ENCODE data around the gene LTO1.
A peak's percentile ranks its signal among the peaks of the same experiment; 100 is the strongest.
"Not testable (repeated sequence)": the region's sequence is repeated elsewhere in the genome, so short reads cannot be mapped to it uniquely, and the experiment has no call there.

The LTO1 gene

DNA sequence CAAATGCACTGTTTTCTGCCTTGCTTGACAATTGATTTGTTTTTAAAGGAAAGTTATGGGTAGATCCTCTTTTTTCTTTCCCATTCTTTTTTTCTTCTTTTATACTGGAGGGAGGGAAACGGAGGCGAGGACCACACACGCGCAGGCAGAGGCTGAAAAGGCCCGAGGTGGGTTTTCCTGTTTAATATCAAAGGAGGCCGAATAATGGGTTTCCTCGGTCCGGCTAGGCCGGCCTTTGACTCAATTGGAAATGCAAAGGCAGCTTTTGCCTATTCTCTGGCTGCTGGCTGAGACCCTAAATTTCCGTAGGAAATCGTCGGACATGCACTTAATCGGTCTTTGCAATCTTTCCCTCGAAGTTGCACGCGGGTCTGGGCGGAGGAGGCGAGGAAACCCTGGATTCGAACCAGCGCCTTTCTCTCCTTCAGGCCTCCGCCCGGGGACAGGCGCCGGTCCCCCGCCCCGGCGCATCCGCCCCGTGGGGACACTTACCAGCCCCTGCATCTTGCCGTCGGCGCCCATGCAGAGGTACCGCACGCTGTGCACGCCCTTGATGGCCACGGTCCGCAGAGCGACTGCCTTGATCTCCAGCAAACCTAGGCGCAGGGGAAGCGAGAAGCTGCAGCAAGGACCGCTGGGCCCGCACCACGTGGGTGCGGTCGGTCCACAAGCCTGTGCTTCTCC is 27.8 kb upstream of the LTO1 start:
- in situ Hi-C loops (cut with HindIII; ENCODE audit: low pct_ligation_motif_present, low pct_unique_long_range_greater_than_20kb, low sequenced_read_pairs) = no loop called here
- no peak for DNase-seq

DNA sequence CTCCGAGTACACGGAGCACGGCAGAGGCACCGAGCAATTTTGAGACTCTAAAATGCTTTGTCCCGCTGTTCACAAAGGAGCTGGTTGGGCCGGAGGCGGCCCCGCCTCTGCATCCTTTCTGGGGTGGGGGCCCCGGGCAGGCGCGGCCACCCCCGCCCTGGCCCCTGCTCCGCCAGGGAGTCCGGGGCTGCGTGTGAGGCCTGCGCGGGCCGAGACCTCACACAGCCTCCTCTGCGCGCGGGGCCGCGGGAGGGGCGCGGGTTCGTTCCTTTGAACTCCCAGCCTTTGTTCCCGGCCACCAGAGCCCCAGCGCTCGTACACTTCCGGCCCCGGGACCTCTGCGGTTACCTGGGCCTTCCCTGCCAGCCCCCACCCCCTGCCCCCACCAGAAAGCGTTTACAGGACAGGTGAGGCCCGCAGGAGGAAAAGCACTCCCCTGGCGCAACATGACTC is 27.1 kb upstream of the LTO1 start:
- DNase-seq = no peak

DNA sequence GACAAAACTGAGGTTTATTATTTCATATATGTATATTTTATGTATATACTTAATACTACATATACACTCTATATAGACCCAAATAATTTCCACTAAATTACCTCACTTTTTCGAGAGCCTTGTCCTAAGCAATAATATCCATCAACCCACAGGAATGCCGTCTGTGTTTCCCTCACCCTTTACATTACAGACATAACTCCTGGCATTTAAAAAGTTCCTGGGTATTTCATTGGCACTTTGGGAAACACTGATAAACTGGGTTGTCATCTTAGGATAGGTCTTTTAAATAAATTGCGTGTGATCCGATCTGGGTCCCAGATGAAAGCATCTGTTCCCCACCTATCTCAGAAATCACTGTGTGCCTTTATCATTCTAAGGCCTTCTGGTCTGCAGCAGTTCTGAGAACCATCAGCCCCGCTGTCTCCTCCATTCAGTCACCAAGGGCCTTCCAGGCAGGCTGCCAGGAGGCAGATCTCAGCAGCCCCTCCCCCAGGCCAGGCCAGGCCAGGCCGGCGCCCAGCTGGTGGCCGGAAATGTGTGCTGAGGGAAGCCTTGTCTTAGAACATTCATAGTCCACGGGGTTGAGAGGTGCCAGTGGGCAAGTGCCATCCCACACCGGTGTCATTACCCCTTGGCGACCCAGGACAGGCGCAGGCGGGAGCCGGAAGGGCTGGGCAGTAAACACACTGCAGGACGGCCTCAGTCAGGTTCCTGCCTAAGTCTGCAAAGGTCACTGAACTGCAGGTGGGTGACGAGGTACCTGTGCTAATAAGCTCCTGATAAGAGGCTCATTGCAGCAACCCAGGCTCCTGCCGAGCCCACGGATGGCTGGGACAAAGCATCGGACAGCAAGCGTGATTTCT is 25.4 kb upstream of the LTO1 start:
- DNase-seq = peak; percentile 66
- in situ Hi-C loops (cut with HindIII; ENCODE audit: low pct_ligation_motif_present, low pct_unique_long_range_greater_than_20kb, low sequenced_read_pairs) = no loop called here

More for the DNA sequence above, 27.1 kb upstream of the LTO1 start:
- in situ Hi-C loops (cut with HindIII; ENCODE audit: low pct_ligation_motif_present, low pct_unique_long_range_greater_than_20kb, low sequenced_read_pairs) = no loop called here

DNA sequence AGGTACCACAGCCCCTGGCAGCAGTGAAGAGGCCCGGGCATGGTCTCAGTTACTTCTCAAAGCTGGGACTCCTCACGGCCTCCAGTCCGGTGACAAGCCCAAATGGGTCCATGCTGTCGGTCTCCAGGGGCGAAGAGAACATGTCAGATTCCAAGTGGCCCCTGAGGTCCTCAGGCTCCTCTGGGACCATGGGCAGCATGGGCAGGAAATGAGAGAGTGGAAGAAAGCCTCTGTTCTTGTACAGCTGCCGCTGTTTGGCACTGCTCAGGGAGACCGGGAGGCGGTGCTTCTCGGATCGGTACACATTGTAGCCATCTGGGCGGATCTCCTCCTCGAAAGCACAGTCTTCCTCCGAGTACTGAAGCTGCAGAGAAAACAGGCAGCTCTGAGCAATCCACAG is 24.1 kb upstream of the LTO1 start:
- DNase-seq = no peak
- in situ Hi-C loops (cut with HindIII; ENCODE audit: low pct_ligation_motif_present, low pct_unique_long_range_greater_than_20kb, low sequenced_read_pairs) = no loop called here

DNA sequence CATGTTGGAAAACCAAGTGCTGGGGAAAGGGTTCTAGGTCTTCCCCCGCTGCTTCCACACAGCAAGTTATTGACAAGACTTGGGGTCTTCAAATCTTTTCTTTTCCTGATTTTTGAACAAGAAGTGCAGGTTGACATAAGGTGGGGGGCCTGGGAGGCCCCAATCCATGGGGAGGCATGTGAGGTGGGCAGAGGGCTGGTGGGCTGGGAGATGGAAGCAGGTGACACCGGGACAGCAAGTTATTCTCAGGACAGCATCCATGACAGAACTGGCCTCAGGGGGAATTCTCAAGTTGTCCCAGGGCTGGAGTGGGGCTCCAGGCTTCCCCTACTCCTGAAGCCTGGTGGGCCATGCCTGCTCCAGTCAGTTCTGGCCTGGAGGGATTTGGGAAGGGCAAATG is 23.2 kb upstream of the LTO1 start:
- DNase-seq = no peak
- in situ Hi-C loops (cut with HindIII; ENCODE audit: low pct_ligation_motif_present, low pct_unique_long_range_greater_than_20kb, low sequenced_read_pairs) = no loop called here

DNA sequence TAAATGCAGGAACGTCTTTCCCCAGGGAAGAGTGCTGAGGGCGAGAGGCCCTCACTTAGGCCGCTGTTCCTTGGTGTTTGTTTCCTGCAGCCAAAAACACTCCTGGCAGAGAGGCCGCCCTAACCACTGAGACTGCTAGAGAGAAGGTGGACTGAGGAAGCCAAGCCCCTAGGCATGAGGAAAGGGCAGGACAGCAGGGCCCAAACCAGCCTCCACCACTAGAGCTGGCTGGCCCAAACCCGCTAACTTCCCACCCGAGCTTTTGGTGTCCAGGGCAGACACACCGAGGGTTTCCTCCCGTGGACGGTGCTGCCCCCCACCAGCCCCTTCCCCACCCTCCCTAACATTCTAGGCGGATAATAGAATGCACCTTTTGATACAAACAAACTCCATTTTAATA is 22.7 kb upstream of the LTO1 start:
- no peak for DNase-seq
- in situ Hi-C loops (cut with HindIII; ENCODE audit: low pct_ligation_motif_present, low pct_unique_long_range_greater_than_20kb, low sequenced_read_pairs) = no loop called here

DNA sequence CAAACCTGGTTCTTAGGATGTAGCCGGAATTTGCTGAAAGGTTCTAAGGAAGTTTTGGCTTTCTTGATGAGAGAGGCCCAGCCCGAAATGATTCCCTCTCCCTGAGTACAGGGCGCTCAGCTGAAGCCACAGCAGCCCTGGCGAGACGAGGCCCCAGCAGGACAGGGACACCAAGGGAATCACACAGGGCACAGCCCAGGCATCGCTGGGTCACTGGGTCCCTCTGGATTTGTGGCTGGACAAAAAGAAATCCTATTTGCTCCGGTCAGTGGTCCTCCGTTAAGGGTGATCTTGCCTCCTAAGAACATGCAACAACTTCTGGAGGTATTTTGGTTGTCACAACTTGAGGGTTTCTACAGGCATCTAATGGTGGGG is 22.3 kb upstream of the LTO1 start:
- DNase-seq = no peak
- in situ Hi-C loops (cut with HindIII; ENCODE audit: low pct_ligation_motif_present, low pct_unique_long_range_greater_than_20kb, low sequenced_read_pairs) = no loop called here

DNA sequence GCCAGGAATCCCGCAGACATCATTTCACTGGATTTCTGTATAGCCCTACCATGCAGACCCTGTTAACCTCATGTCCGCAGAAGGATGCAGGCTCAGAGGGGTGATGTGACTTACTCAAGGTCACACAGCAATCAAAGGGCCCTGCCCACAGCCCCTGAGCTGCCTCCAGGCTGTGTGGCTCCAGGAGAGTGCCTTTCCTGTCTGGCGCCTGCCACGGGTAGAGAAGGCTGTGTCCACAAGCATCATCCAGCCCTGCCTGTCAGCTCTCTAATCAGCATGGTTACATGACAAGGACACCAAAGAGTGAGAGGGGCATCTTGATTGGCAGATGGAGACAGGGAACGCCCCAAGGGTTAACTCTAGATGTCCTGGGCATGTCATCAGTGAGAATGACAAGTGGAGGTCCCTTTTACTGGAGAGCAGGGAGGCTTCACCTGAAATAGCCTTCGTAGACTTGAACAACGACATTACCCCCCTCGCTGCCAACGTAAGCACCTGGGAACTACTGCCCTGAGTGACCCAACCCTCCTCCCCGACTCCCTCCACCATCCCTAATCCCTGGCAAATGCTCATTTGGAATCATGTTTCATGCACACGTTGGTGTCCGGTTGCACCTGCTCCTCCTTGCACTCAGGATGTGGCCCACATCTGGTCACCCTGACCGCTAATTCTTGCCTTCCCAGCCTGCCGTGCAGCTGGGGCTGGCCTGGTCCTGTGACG is 21.8 kb upstream of the LTO1 start:
- in situ Hi-C loops (cut with HindIII; ENCODE audit: low pct_ligation_motif_present, low pct_unique_long_range_greater_than_20kb, low sequenced_read_pairs) = no loop called here

DNA sequence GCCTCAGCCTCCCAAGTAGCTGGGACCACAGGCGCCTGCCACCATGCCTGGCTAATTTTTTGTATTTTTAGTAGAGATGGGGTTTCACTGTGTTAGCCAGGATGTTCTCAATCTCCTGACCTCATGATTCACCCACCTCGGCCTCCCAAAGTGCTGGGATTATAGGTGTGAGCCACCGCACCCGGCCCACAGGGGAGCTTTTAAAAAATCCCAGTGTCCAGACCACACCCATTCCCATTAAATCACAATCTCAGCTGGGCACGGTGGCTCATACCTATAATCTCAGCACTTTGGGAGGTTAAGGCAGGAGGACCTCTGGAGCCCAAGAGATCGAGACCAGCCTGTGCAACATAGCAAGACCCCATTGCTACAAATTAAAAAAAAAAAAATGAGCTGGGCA is 20.8 kb upstream of the LTO1 start:
- in situ Hi-C loops (cut with HindIII; ENCODE audit: low pct_ligation_motif_present, low pct_unique_long_range_greater_than_20kb, low sequenced_read_pairs); DNase-seq: not testable (repeated sequence)

More for the DNA sequence above, 21.8 kb upstream of the LTO1 start:
- no peak for DNase-seq

DNA sequence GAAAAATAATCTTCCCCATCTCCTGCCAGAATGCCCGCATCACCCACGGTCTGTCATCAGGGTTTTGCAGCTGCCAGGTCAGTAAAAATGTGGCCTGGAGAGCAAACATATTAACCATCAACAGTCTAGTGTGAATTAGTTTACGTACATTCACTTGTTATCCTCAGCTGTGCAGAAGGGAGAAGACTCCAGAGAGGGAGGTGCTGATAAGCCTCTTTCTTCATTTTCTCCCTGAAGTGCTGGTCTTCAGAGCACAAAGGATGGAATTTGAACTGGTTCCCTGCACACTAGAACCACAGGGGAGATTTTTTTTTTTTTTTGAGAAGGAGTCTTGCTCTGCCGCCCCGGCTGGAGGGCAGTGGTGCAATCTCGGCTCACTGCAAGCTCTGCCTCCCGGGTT is 20.4 kb upstream of the LTO1 start:
- no peak for DNase-seq
- in situ Hi-C loops (cut with HindIII; ENCODE audit: low pct_ligation_motif_present, low pct_unique_long_range_greater_than_20kb, low sequenced_read_pairs) = no loop called here

DNA sequence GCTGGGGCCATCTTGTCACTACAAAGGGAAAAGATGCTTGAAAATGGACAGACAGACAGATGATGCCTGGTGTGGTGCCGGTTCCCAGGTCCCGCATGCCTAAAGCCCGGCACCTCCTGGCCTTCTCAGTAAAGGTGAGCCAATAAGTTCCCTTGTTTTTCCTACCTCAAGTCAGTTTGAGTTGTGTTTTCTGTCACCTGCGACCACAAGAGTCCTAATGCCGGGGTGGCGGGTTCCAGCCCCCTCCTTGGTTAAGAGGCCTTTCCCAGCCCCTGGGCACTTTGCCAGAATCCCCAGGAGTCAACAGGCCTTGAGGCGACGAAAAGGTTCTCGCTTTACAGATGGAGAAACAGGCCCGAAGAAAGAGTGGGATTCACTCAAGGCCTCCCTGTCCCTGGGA is 19.6 kb upstream of the LTO1 start:
- in situ Hi-C loops (cut with HindIII; ENCODE audit: low pct_ligation_motif_present, low pct_unique_long_range_greater_than_20kb, low sequenced_read_pairs) = no loop called here
- DNase-seq = no peak

DNA sequence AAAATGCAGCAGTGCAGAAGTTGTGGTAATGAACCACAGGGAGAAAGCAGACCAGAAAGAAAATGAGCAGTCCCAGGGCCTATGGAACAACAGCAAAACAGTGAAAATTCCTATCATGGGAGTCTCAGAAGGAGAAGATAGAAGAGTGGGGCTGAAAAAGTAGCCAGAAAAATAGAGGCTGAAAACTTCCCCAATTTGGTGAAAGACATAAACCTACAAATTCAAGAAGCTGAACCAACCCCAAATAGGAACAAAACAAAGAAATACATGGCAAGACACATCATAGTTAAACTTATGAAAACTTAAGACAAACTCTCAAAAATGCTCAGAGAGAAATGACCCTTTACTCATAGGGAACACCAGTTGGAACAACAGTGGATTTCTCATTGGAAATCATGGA is 17.3 kb upstream of the LTO1 start:
- DNase-seq = no peak
- in situ Hi-C loops (cut with HindIII; ENCODE audit: low pct_ligation_motif_present, low pct_unique_long_range_greater_than_20kb, low sequenced_read_pairs) = no loop called here

DNA sequence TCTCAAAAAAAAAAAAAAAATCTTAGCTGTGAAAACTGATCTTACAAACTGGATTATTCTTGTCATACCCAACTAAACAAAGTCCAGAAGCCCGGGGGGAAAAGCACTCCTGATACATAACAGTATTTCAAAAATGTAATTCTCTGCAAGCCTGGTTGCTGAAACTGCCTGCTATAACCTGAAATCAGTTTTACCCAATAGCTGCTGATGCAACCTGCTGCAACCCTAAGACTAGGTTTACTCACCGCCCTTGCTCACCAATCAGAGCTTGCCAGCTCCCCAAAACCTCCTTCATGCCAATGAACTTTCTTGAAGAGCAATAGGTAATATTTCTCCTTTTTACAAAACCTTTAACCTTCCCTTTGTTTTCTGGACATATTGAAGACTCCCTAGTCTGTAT is 16.3 kb upstream of the LTO1 start:
- no peak for DNase-seq
- in situ Hi-C loops (cut with HindIII; ENCODE audit: low pct_ligation_motif_present, low pct_unique_long_range_greater_than_20kb, low sequenced_read_pairs) = no loop called here

DNA sequence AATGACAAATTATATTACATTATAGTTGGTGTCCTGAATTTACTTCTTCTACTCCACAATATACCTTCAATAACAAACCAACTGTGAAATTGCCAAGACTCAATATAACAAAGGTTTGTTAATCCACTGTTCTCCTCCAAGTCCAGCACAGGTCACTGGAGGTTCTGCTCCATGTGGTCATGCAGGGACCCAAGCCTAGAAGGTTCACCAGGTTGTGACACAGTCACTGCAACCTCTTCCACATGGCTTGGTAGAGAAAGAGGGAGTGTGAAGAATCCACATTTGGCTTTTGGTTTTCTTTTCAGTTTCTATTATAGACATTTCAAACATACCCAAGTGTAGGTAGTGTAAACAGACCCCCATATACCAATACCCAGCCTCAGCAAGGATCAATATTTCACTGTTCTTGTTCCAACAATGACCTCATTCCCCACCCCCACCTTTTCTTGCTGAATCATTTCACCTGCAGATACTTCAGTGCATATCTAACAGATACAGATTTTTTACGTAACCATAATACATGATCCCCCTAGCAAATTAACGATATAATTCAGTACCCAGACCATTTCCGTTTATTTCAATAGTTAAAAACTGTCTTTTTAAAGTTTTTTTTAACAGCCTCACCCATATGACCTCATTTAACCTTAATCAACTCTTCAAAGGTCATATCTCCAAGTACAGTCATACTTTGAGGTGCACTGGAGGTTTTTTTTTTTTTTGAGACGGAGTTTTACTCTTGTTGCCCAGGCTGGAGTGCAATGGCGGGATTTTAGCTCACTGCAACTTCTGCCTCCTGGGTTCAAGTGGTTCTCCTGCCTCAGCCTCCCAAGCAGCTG is 14.5 kb upstream of the LTO1 start:
- DNase-seq = no peak
- in situ Hi-C loops (cut with HindIII; ENCODE audit: low pct_ligation_motif_present, low pct_unique_long_range_greater_than_20kb, low sequenced_read_pairs) = no loop called here

DNA sequence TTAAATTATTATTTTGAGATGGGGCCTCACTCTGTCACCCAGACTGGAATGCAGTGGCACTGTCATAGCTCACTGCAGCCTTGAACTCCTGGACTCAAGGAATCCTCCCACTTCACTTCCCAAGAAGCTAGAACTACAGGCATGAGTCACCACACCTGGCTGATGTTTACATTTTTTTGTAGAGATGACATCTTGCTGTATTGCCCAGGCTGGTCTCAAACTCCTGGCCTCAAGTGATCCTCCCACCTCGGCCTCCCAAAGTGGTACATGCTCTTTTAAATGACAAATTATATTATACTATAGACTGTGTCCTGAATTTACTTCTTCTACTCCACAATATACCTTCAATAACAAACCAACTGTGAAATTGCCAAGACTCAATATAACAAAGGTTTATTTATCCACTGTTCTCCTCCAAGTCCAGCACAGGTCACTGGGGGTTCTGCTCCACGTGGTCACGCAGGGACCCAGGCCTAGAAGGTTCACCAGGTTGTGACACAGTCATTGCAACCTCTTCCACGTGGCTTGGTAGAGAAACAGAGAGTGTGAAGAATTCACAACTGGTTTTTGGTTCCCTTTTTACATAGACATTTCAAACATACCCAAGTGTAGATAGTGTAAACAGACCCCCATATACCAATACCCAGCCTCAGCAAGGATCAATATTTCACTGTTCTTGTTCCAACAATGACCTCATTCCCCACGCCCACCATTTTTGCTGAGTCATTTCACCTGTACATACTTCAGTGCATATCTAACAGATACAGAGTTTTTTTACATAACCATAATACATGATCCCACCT is 13.0 kb upstream of the LTO1 start:
- in situ Hi-C loops (cut with HindIII; ENCODE audit: low pct_ligation_motif_present, low pct_unique_long_range_greater_than_20kb, low sequenced_read_pairs); DNase-seq: not testable (repeated sequence)

DNA sequence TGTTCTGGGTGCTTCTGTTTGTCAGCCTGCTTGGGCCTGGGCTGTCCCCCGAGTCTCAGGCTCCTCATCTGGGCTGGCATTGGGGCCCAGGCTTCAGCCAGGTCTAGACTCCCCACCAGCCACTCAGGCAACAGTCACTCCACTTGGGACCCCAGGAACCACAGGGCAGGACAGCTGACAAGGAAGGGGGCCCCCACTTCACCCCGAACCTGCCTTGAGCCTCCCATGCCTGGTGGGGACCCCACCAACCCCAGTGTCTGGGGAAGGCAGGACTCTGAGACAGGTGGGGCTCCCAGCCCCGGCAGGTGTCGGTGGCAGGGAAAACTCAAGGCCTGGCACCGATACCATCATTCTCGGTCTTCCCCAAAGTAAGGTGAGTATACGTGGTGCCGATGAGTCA is 11.7 kb upstream of the LTO1 start:
- no peak for DNase-seq
- in situ Hi-C loops (cut with HindIII; ENCODE audit: low pct_ligation_motif_present, low pct_unique_long_range_greater_than_20kb, low sequenced_read_pairs) = no loop called here

DNA sequence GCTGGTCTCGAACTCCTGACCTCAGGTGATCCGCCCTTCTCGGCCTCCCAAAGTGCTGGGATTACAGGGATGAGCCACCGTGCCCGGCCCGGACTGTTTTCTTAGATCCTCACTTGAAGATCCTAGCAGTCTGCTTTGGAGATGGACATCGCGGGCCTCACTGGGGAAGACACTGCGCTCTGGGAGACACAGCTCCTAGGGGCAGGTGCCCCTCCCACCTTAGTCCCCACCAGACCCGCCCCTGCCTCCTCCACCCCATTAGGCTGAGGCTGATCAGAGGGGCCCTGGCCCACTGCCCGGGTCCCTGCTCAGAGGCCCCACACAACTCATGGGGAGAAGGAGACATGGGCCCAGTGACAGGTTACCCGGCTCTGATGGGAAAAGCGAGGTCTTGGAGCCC is 11.3 kb upstream of the LTO1 start:
- DNase-seq = no peak
- in situ Hi-C loops (cut with HindIII; ENCODE audit: low pct_ligation_motif_present, low pct_unique_long_range_greater_than_20kb, low sequenced_read_pairs) = no loop called here

DNA sequence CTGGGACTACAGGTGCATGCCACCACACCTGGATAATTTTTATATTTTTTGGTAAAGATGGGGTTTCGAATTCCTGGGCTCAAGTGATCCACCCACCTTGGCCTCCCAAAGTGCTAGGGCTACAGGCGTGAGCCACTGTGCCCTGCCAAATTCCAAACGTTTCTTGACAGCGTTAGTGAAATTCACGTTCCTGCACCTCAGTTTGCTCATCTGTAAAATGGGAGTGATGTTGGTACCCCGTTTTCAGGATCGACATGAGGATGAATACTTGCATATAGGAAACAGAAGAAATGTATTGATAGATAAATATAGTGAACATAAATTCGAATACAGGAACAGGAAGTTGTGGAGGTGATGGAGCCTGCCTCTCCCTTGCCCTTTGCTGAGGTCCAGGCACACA is 10.2 kb upstream of the LTO1 start:
- in situ Hi-C loops (cut with HindIII; ENCODE audit: low pct_ligation_motif_present, low pct_unique_long_range_greater_than_20kb, low sequenced_read_pairs) = no loop called here
- no peak for DNase-seq
